Vagina (tissue), 2 donors: ENCODE results near the gene FLT1. TPM values are rescaled to one million over a fixed set of nuclear protein-coding genes. Genes with fewer than 3 reads are reported as not detected.

Experiments
- DNase-seq, 2 donors: peaks; one replicate each; pipeline ENCODE4 v3.0.0-alpha.2; 2017; ENCODE audit errors: extremely low spot score in 2 of 2
- H3K27ac ChIP-seq: fragments of 200-600 bp; sonication (generic); one replicate; pipeline ENCODE4 v1.5.1; 2019
- H3K27me3 ChIP-seq: fragments of 200-600 bp; sonication (generic); one replicate; pipeline ENCODE4 v1.5.1; 2019
- H3K36me3 ChIP-seq, 2 donors: fragments of 200-600 bp; sonication (generic); one replicate each; pipeline ENCODE4 v1.5.1; 2017 to 2019
- H3K4me1 ChIP-seq: fragments of 200-600 bp; sonication (generic); one replicate; pipeline ENCODE4 v1.5.1; 2019
- H3K4me3 ChIP-seq, 2 donors: fragments of 200-600 bp; sonication (generic); 1 replicate in 1 of 2; 2 replicates in 1 of 2; pipeline ENCODE4 v1.5.1; 2016 to 2019
- H3K9me3 ChIP-seq: fragments of 200-600 bp; sonication (generic); one replicate; pipeline ENCODE4 v1.5.1; 2019
- POLR2A ChIP-seq, 2 donors: fragments of 450-650 bp; IDR thresholded peaks; one replicate each; pipeline ENCODE4 v1.6.1; 2017; ENCODE audit warnings: antibody characterized with exemption in 2 of 2, mild to moderate bottlenecking in 2 of 2, moderate library complexity in 2 of 2
- POLR2AphosphoS5 ChIP-seq, 2 donors: sonication (generic); formaldehyde crosslinking; IDR thresholded peaks; one replicate each; pipeline ENCODE4 v1.9.0; 2017; ENCODE audit warnings: antibody characterized with exemption in 2 of 2, mild to moderate bottlenecking in 2 of 2, low read depth in 1 of 2; ENCODE audit not compliant: insufficient read depth in 1 of 2
- intact Hi-C: fragments of 100-400 bp; cut with DNase I; formaldehyde crosslinking; loops from one replicate; pipeline ENCODE4 v1.15.1; 2023
- total RNA-seq: library from RNA; depleted of rRNA; stranded (reverse); fragments of >200 nt; gene quantifications from one replicate; pipeline ENCODE4 v1.2.3, GENCODE V29; 2016
- TF ChIP-seq, protein P1 (sequence below), 3 experiments: fragments of 450-650 bp in 2 of 3; fragments of 200-600 bp in 1 of 3; sonication (generic) in 1 of 3; IDR thresholded peaks; one replicate each; pipeline ENCODE4 v1.5.1; 2017 to 2019; ENCODE audit warnings: antibody characterized with exemption in 3 of 3, mild to moderate bottlenecking in 2 of 3, moderate library complexity in 2 of 3

Gene FLT1
- total RNA-seq, 1 donor from 2014 or later: 18.9 TPM

GRCh38 chr13:28528848-28529247 lies 33.9 kb upstream of the FLT1 start:
- intact Hi-C loops: no loop called here
- H3K27ac ChIP-seq: no peak overlapping the region
- H3K4me1 ChIP-seq: peaks cover 22% of the 10 kb centered on the region
- H3K9me3 ChIP-seq: no peaks in the 10 kb centered on the region
- H3K36me3 ChIP-seq: no peaks in the 10 kb centered on the region
- no peak overlapping the region for H3K4me3 ChIP-seq
- DNase-seq: no peak
- no peak for TF ChIP-seq POLR2AphosphoS5 (IDR thresholded peaks at IDR 0.05; ENCODE audit: insufficient read depth in 1 of 2, low read depth in 1 of 2)
- TF ChIP-seq, protein P1, sequence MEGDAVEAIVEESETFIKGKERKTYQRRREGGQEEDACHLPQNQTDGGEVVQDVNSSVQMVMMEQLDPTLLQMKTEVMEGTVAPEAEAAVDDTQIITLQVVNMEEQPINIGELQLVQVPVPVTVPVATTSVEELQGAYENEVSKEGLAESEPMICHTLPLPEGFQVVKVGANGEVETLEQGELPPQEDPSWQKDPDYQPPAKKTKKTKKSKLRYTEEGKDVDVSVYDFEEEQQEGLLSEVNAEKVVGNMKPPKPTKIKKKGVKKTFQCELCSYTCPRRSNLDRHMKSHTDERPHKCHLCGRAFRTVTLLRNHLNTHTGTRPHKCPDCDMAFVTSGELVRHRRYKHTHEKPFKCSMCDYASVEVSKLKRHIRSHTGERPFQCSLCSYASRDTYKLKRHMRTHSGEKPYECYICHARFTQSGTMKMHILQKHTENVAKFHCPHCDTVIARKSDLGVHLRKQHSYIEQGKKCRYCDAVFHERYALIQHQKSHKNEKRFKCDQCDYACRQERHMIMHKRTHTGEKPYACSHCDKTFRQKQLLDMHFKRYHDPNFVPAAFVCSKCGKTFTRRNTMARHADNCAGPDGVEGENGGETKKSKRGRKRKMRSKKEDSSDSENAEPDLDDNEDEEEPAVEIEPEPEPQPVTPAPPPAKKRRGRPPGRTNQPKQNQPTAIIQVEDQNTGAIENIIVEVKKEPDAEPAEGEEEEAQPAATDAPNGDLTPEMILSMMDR (IDR thresholded peaks at IDR 0.05): no peak
- TF ChIP-seq POLR2A (IDR thresholded peaks at IDR 0.05): no peak
- H3K27me3 ChIP-seq: no peaks in the 10 kb centered on the region

- TF ChIP-seq POLR2AphosphoS5 (IDR thresholded peaks at IDR 0.05; ENCODE audit: insufficient read depth in 1 of 2, low read depth in 1 of 2): no peak
- TF ChIP-seq POLR2A (IDR thresholded peaks at IDR 0.05): no peak
- TF ChIP-seq, protein P1 (IDR thresholded peaks at IDR 0.05): no peak
- no peaks in the 10 kb centered on the region for H3K9me3 ChIP-seq
- intact Hi-C loops: no loop called here
- no peaks in the 10 kb centered on the region for H3K27me3 ChIP-seq
- no peak overlapping the region for H3K4me3 ChIP-seq
- no peak overlapping the region for H3K27ac ChIP-seq
- no peak for DNase-seq
- H3K36me3 ChIP-seq: no peaks in the 10 kb centered on the region
- peaks cover 22% of the 10 kb centered on the region for H3K4me1 ChIP-seq
Measured at GRCh38 chr13:28528388-28528787, 33.5 kb upstream of the FLT1 start.

GRCh38 chr13:28527629-28528028 lies 32.7 kb upstream of the FLT1 start:
- Histone ChIP-seq H3K27ac (no peak overlapping the region), H3K36me3 (no peaks in the 10 kb centered on the region), H3K27me3 (no peaks in the 10 kb centered on the region), H3K4me1 (peaks cover 17% of the 10 kb centered on the region), H3K9me3 (no peaks in the 10 kb centered on the region), H3K4me3 (no peak overlapping the region)
- no peak for DNase-seq
- TF ChIP-seq POLR2AphosphoS5 (IDR thresholded peaks at IDR 0.05; ENCODE audit: insufficient read depth in 1 of 2, low read depth in 1 of 2) (no peak), POLR2A (IDR thresholded peaks at IDR 0.05) (no peak)
- TF ChIP-seq, protein P1 (IDR thresholded peaks at IDR 0.05): no peak
- intact Hi-C loops: no loop called here

- H3K27me3 ChIP-seq: no peaks in the 10 kb centered on the region
- H3K4me3 ChIP-seq: no peak overlapping the region
- intact Hi-C loops: no loop called here
- TF ChIP-seq POLR2AphosphoS5 (IDR thresholded peaks at IDR 0.05; ENCODE audit: insufficient read depth in 1 of 2, low read depth in 1 of 2) (no peak), POLR2A (IDR thresholded peaks at IDR 0.05) (no peak)
- TF ChIP-seq, protein P1 (IDR thresholded peaks at IDR 0.05): no peak
- H3K4me1 ChIP-seq: peaks cover 13% of the 10 kb centered on the region
- H3K36me3 ChIP-seq: no peaks in the 10 kb centered on the region
- H3K27ac ChIP-seq: no peak overlapping the region
- DNase-seq: no peak
- H3K9me3 ChIP-seq: no peaks in the 10 kb centered on the region
Measured at GRCh38 chr13:28526876-28527275, 31.9 kb upstream of the FLT1 start.

- Histone ChIP-seq H3K9me3 (no peaks in the 10 kb centered on the region), H3K27me3 (no peaks in the 10 kb centered on the region), H3K36me3 (no peaks in the 10 kb centered on the region), H3K27ac (no peak overlapping the region), H3K4me1 (no peaks in the 10 kb centered on the region), H3K4me3 (no peak overlapping the region)
- TF ChIP-seq, protein P1 (IDR thresholded peaks at IDR 0.05): no peak
- TF ChIP-seq POLR2A (IDR thresholded peaks at IDR 0.05): no peak
- intact Hi-C loops: no loop called here
- no peak for DNase-seq
Measured at GRCh38 chr13:28522871-28523270, 27.9 kb upstream of the FLT1 start.
